HCT116 (cell line): ENCODE data around the gene JAK1.

Experiments used
- CEBPB ChIP-seq: IDR thresholded peaks from 2 replicates; pipeline ENCODE4 v1.6.1; 2012; ENCODE audit warnings: low read depth
- EZH2 ChIP-seq: fragments of 200-600 bp; sonication (generic); IDR thresholded peaks from 2 replicates; pipeline ENCODE4 v1.6.1; 2017; ENCODE audit warnings: antibody characterized with exemption, mixed run types
- EZH2phosphoT487 ChIP-seq: fragments of 200-600 bp; IDR thresholded peaks from 2 replicates; pipeline ENCODE4 v1.6.1; 2018; ENCODE audit warnings: antibody characterized with exemption, borderline replicate concordance
- POLR2A ChIP-seq: IDR thresholded peaks from 2 replicates; pipeline ENCODE4 v1.7.0; 2011; ENCODE audit warnings: borderline replicate concordance; ENCODE audit not compliant: insufficient read depth, insufficient read length; ENCODE audit errors: extremely low read depth
- RAD21 ChIP-seq: IDR thresholded peaks from 2 replicates; pipeline ENCODE4 v1.6.1; 2012; ENCODE audit warnings: low read depth, mild to moderate bottlenecking
- REST ChIP-seq: IDR thresholded peaks from 2 replicates; pipeline ENCODE4 v1.6.1; 2012; ENCODE audit warnings: low read depth
- YY1 ChIP-seq: IDR thresholded peaks from 2 replicates; pipeline ENCODE4 v1.6.1; 2011; ENCODE audit warnings: low read length, low read depth, moderate library complexity, mild to moderate bottlenecking; ENCODE audit not compliant: insufficient replicate concordance; ENCODE audit errors: extremely low read depth
- TF ChIP-seq, protein P1 (sequence below): IDR thresholded peaks from 2 replicates; pipeline ENCODE4 v1.6.1; 2011; ENCODE audit warnings: mild to moderate bottlenecking, low read length, moderate library complexity; ENCODE audit not compliant: insufficient replicate concordance; ENCODE audit errors: extremely low read depth
- TF ChIP-seq, protein P2 (sequence below), 3 experiments: fragments of 200-600 bp in 1 of 3; sonication (generic) in 1 of 3; IDR thresholded peaks in 2 of 3; conservative IDR thresholded peaks in 1 of 3; 2 replicates each; pipeline ENCODE4 v1.5.1; 2012 to 2017; ENCODE audit warnings: low read depth in 2 of 3, low read length in 2 of 3, antibody characterized with exemption in 1 of 3, borderline replicate concordance in 1 of 3, control low read depth in 1 of 3, mild to moderate bottlenecking in 1 of 3, mixed read lengths in 1 of 3, mixed run types in 1 of 3, moderate library complexity in 1 of 3; ENCODE audit not compliant: insufficient read depth in 1 of 3

- TF ChIP-seq, protein P1, sequence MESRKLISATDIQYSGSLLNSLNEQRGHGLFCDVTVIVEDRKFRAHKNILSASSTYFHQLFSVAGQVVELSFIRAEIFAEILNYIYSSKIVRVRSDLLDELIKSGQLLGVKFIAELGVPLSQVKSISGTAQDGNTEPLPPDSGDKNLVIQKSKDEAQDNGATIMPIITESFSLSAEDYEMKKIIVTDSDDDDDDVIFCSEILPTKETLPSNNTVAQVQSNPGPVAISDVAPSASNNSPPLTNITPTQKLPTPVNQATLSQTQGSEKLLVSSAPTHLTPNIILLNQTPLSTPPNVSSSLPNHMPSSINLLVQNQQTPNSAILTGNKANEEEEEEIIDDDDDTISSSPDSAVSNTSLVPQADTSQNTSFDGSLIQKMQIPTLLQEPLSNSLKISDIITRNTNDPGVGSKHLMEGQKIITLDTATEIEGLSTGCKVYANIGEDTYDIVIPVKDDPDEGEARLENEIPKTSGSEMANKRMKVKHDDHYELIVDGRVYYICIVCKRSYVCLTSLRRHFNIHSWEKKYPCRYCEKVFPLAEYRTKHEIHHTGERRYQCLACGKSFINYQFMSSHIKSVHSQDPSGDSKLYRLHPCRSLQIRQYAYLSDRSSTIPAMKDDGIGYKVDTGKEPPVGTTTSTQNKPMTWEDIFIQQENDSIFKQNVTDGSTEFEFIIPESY = no peak
- TF ChIP-seq REST (no peak), EZH2 (no peak), EZH2phosphoT487 (no peak), RAD21 (no peak), POLR2A (no peak), YY1 (no peak), CEBPB (no peak)
- TF ChIP-seq, protein P2, sequence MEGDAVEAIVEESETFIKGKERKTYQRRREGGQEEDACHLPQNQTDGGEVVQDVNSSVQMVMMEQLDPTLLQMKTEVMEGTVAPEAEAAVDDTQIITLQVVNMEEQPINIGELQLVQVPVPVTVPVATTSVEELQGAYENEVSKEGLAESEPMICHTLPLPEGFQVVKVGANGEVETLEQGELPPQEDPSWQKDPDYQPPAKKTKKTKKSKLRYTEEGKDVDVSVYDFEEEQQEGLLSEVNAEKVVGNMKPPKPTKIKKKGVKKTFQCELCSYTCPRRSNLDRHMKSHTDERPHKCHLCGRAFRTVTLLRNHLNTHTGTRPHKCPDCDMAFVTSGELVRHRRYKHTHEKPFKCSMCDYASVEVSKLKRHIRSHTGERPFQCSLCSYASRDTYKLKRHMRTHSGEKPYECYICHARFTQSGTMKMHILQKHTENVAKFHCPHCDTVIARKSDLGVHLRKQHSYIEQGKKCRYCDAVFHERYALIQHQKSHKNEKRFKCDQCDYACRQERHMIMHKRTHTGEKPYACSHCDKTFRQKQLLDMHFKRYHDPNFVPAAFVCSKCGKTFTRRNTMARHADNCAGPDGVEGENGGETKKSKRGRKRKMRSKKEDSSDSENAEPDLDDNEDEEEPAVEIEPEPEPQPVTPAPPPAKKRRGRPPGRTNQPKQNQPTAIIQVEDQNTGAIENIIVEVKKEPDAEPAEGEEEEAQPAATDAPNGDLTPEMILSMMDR (IDR thresholded peaks at IDR 0.05 in 2 of 3, conservative IDR thresholded peaks at IDR 0.05 in 1 of 3; ENCODE audit: borderline replicate concordance in 1 of 3, insufficient read depth in 1 of 3, low read depth in 2 of 3, low read length in 2 of 3) = no peak
These were observed 59.9 kb downstream of the JAK1 start for GRCh38 chr1:64906447-64906846.
